HCT116 (cell line): Measurements from ENCODE around the gene TNRC6A. TPM values are rescaled to one million over a fixed set of nuclear protein-coding genes. Genes with fewer than 3 reads are reported as not detected.

Source experiments
- ATAC-seq: fragments of 200-7000 bp; cut with Tn5 transposase; 2 replicates; pipeline ENCODE4 v1.9.1; 2020; ENCODE audit warnings: mild to moderate bottlenecking, moderate library complexity
- BruUV-seq: library from RNA; stranded (reverse); fragments of 400-500 nt; replicated peaks from 2 replicates; lab custom pipeline; 2021; lab: Mats Ljungman, UMichigan
- CTCF ChIA-PET: fragments of 300-600 bp; sonication (Branson Sonifier 250); formaldehyde crosslinking; loops from one replicate; lab custom pipeline; 2021; ENCODE audit warnings: antibody characterized with exemption; lab: Charles Lee
- POLR2A ChIA-PET: fragments of 300-600, 350-600 bp; sonication (Branson Sonifier 250); formaldehyde crosslinking; loops from one replicate; lab custom pipeline; 2021; ENCODE audit warnings: antibody characterized with exemption; lab: Charles Lee
- RAD21 ChIA-PET, 2 experiments: fragments of 300-600 bp; sonication (Branson Sonifier 250); formaldehyde crosslinking; loops; one replicate each; lab custom pipeline; 2023; ENCODE audit warnings: low total read pairs in 2 of 2; ENCODE audit not compliant: uncharacterized antibody in 2 of 2, unreplicated experiment in 2 of 2, low non-redundant PET in 1 of 2; lab: Charles Lee
- DNase-seq: peaks from one replicate; pipeline ENCODE4 v3.0.0-alpha.2; 2010; ENCODE audit warnings: low read depth, low spot score
- H2AFZ ChIP-seq: fragments of 200-600 bp; shearing (Covaris generic), sonication (generic); 2 replicates; pipeline ENCODE4 v1.6.1; 2017; ENCODE audit warnings: low read depth, mixed run types, mixed read lengths, antibody characterized with exemption, low read length; ENCODE audit not compliant: poor library complexity, severe bottlenecking
- H3K27ac ChIP-seq: 2 replicates; pipeline ENCODE4 v1.5.1; 2012; ENCODE audit warnings: low read depth, low read length
- H3K27me3 ChIP-seq: fragments of 200-600 bp; sonication (generic); 2 replicates; pipeline ENCODE4 v1.6.1; 2016; ENCODE audit warnings: mixed run types, low read length, mixed read lengths; ENCODE audit not compliant: insufficient read depth
- H3K36me3 ChIP-seq, 2 experiments: fragments of 200-500 bp in 1 of 2; fragments of 200-600 bp in 1 of 2; sonication (Bioruptor generic) in 1 of 2; sonication (generic) in 1 of 2; 2 replicates each; pipeline versions ENCODE4 v1.5.1 to v1.6.1; 2014 to 2016; ENCODE audit warnings: low read length in 2 of 2, inconsistent platforms in 1 of 2, mixed read lengths in 1 of 2, mixed run types in 1 of 2; ENCODE audit not compliant: insufficient read depth in 2 of 2, control insufficient read depth in 1 of 2
- H3K4me1 ChIP-seq, 2 experiments: fragments of 200-600 bp in 1 of 2; sonication (generic) in 1 of 2; 2 replicates each; pipeline versions ENCODE4 v1.5.1 to v1.6.1; 2012 to 2017; ENCODE audit warnings: low read length in 2 of 2, inconsistent platforms in 1 of 2, mild to moderate bottlenecking in 1 of 2, mixed read lengths in 1 of 2, mixed run types in 1 of 2, moderate library complexity in 1 of 2; ENCODE audit not compliant: insufficient read depth in 2 of 2, control insufficient read depth in 1 of 2
- H3K4me2 ChIP-seq: fragments of 200-600 bp; sonication (generic); 2 replicates; pipeline ENCODE4 v1.6.1; 2017; ENCODE audit warnings: mixed run types, low read length, mixed read lengths
- H3K4me3 ChIP-seq, 2 experiments: fragments of 200-600 bp in 1 of 2; sonication (generic) in 1 of 2; replicated peaks in 1 of 2; 2 replicates each; pipeline ENCODE4 v1.5.1; 2011 to 2016; ENCODE audit warnings: low read length in 2 of 2, control low read depth in 1 of 2, low read depth in 1 of 2, mild to moderate bottlenecking in 1 of 2, mixed read lengths in 1 of 2, mixed run types in 1 of 2
- H3K79me2 ChIP-seq: fragments of 200-600 bp; sonication (generic); 2 replicates; pipeline ENCODE4 v1.6.1; 2017; ENCODE audit warnings: mild to moderate bottlenecking, mixed run types, low read length, moderate library complexity, mixed read lengths; ENCODE audit not compliant: insufficient read depth
- H3K9ac ChIP-seq: fragments of 200-600 bp; sonication (generic); 2 replicates; pipeline ENCODE4 v1.6.1; 2016; ENCODE audit warnings: low read length, mixed read lengths
- H3K9me2 ChIP-seq: fragments of 200-600 bp; sonication (generic), shearing (Covaris generic); 2 replicates; pipeline ENCODE4 v1.6.1; 2017; ENCODE audit warnings: mixed run types, mild to moderate bottlenecking, moderate library complexity; ENCODE audit not compliant: insufficient read depth
- H3K9me3 ChIP-seq, 2 experiments: fragments of 200-500 bp in 1 of 2; fragments of 200-600 bp in 1 of 2; sonication (Bioruptor generic) in 1 of 2; sonication (generic) in 1 of 2; 2 replicates each; pipeline ENCODE4 v1.6.1; 2014 to 2017; ENCODE audit warnings: low read length in 2 of 2, mixed read lengths in 2 of 2, inconsistent platforms in 1 of 2, low read depth in 1 of 2, mild to moderate bottlenecking in 1 of 2, mixed run types in 1 of 2, moderate library complexity in 1 of 2; ENCODE audit not compliant: control insufficient read depth in 1 of 2, insufficient read depth in 1 of 2
- H4K20me1 ChIP-seq: fragments of 200-600 bp; sonication (generic), shearing (Covaris generic); 2 replicates; pipeline ENCODE4 v1.6.1; 2017; ENCODE audit warnings: mixed run types, mild to moderate bottlenecking, moderate library complexity; ENCODE audit not compliant: insufficient read depth
- CTCF ChIP-seq, 3 experiments: fragments of 200-600 bp in 1 of 3; sonication (generic) in 1 of 3; IDR thresholded peaks in 2 of 3; conservative IDR thresholded peaks in 1 of 3; 2 replicates each; pipeline ENCODE4 v1.5.1; 2012 to 2017; ENCODE audit warnings: low read depth in 2 of 3, low read length in 2 of 3, antibody characterized with exemption in 1 of 3, borderline replicate concordance in 1 of 3, control low read depth in 1 of 3, mild to moderate bottlenecking in 1 of 3, mixed read lengths in 1 of 3, mixed run types in 1 of 3, moderate library complexity in 1 of 3; ENCODE audit not compliant: insufficient read depth in 1 of 3
- FOSL1 ChIP-seq: IDR thresholded peaks from 2 replicates; pipeline ENCODE4 v1.6.1; 2012; ENCODE audit warnings: low read depth
- JUND ChIP-seq: IDR thresholded peaks from 2 replicates; pipeline ENCODE4 v1.6.1; 2012
- POLR2AphosphoS5 ChIP-seq: IDR thresholded peaks from 2 replicates; pipeline ENCODE4 v1.6.1; 2011; ENCODE audit warnings: mild to moderate bottlenecking, low read depth, low read length, moderate library complexity
- RAD21 ChIP-seq: IDR thresholded peaks from 2 replicates; pipeline ENCODE4 v1.6.1; 2012; ENCODE audit warnings: low read depth, mild to moderate bottlenecking
- REST ChIP-seq: IDR thresholded peaks from 2 replicates; pipeline ENCODE4 v1.6.1; 2012; ENCODE audit warnings: low read depth
- TCF7L2 ChIP-seq: IDR thresholded peaks from 2 replicates; pipeline ENCODE4 v1.7.0; 2011; ENCODE audit warnings: borderline replicate concordance, inconsistent platforms; ENCODE audit not compliant: insufficient read depth, insufficient read length; ENCODE audit errors: extremely low read depth
- YY1 ChIP-seq: IDR thresholded peaks from 2 replicates; pipeline ENCODE4 v1.6.1; 2011; ENCODE audit warnings: low read length, low read depth, moderate library complexity, mild to moderate bottlenecking; ENCODE audit not compliant: insufficient replicate concordance; ENCODE audit errors: extremely low read depth
- ZFX ChIP-seq: fragments of 450-650 bp; IDR thresholded peaks from 2 replicates; pipeline ENCODE4 v1.6.1; 2017
- intact Hi-C: fragments of 100-400 bp; cut with micrococcal nuclease; formaldehyde crosslinking; loops from 2 replicates; pipeline ENCODE4 v1.10.0; 2022
- total RNA-seq: library from RNA; stranded (reverse); gene quantifications from one replicate; pipeline ENCODE4 v1.2.1, GENCODE V29; 2021; ENCODE audit not compliant: unreplicated experiment
- TF ChIP-seq, protein P1 (sequence below): IDR thresholded peaks from 2 replicates; pipeline ENCODE4 v1.6.1; 2011; ENCODE audit warnings: mild to moderate bottlenecking, low read length, moderate library complexity; ENCODE audit not compliant: insufficient replicate concordance; ENCODE audit errors: extremely low read depth

TNRC6A gene
- total RNA-seq, 1 experiment from 2014 or later = 37.0 TPM

DNA sequence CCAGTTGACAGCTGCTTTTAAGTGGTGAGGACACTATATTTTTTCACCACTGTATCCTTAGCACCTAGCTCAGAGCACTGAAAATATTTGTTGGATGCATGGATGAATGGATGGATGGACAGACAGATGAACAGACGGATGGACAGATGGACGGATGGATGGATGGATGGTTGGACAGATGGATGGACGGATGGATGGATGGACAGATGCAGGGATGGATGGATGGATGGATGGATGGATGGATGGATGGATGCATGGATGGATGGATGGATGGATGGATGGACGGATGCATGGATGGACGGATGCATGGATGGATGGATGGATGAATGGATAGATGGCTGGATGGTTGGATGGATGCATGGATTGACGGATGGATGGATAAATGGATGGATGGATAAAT, 103.9 kb downstream of the TNRC6A start:
- TF ChIP-seq ZFX (no peak), FOSL1 (no peak), RAD21 (no peak), TCF7L2 (no peak), CTCF (IDR thresholded peaks at IDR 0.05 in 2 of 3, conservative IDR thresholded peaks at IDR 0.05 in 1 of 3; ENCODE audit: borderline replicate concordance in 1 of 3, insufficient read depth in 1 of 3, low read depth in 2 of 3, low read length in 2 of 3) (no peak), YY1 (no peak), REST (no peak), POLR2AphosphoS5 (no peak), JUND (no peak)
- TF ChIP-seq, protein P1, sequence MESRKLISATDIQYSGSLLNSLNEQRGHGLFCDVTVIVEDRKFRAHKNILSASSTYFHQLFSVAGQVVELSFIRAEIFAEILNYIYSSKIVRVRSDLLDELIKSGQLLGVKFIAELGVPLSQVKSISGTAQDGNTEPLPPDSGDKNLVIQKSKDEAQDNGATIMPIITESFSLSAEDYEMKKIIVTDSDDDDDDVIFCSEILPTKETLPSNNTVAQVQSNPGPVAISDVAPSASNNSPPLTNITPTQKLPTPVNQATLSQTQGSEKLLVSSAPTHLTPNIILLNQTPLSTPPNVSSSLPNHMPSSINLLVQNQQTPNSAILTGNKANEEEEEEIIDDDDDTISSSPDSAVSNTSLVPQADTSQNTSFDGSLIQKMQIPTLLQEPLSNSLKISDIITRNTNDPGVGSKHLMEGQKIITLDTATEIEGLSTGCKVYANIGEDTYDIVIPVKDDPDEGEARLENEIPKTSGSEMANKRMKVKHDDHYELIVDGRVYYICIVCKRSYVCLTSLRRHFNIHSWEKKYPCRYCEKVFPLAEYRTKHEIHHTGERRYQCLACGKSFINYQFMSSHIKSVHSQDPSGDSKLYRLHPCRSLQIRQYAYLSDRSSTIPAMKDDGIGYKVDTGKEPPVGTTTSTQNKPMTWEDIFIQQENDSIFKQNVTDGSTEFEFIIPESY = no peak
- TF ChIP-seq, all 23 proteins: peak for 0
- Histone ChIP-seq H3K4me1 (0 out of 4 replicates have a peak, but pooled peaks cover 0 to 4% of the 10 kb centered on the region in 2 experiments), H3K9me2 (no peaks in the 10 kb centered on the region), H3K27me3 (no peaks in the 10 kb centered on the region), H4K20me1 (no peaks in the 10 kb centered on the region), H3K36me3 (no peaks in the 10 kb centered on the region), H3K9ac (no peak overlapping the region), H3K79me2 (no peaks in the 10 kb centered on the region), H3K27ac (no peak overlapping the region), H3K4me2 (no peak overlapping the region), H3K9me3 (no peaks in the 10 kb centered on the region), H2AFZ (no peak overlapping the region), H3K4me3 (no peak overlapping the region)
- ChIA-PET RAD21 (no interaction called here), POLR2A (no interaction called here), CTCF (no interaction called here)
- no TSS peak for BruUV-seq
- ATAC-seq = no peak
- no peak for DNase-seq
- intact Hi-C loops = loop anchor here (2.0 kb wide), 1 partner anchor 273 kb away; no protein-coding TSS in a partner anchor
